HEK293T (cell line): ENCODE measurements around the gene KCNK2.

ENCODE experiments used
- ELF4 ChIP-seq: fragments of 450-650 bp; IDR thresholded peaks from 2 replicates; pipeline ENCODE4 v1.6.1; 2017; ENCODE audit warnings: antibody characterized with exemption
- FOXK2 ChIP-seq: fragments of 450-650 bp; IDR thresholded peaks from 2 replicates; pipeline ENCODE4 v1.6.1; 2016; ENCODE audit warnings: mild to moderate bottlenecking
- HDGF ChIP-seq: fragments of 450-650 bp; IDR thresholded peaks from 2 replicates; pipeline ENCODE4 v1.6.1; 2017; ENCODE audit warnings: antibody characterized with exemption, borderline replicate concordance
- LEF1 ChIP-seq: fragments of 450-650 bp; IDR thresholded peaks from 2 replicates; pipeline ENCODE4 v1.6.1; 2017; ENCODE audit warnings: mild to moderate bottlenecking, borderline replicate concordance
- NFRKB ChIP-seq: fragments of 450-650 bp; IDR thresholded peaks from 2 replicates; pipeline ENCODE4 v1.6.1; 2016; ENCODE audit warnings: mild to moderate bottlenecking, moderate library complexity
- TARDBP ChIP-seq: fragments of 450-650 bp; IDR thresholded peaks from 2 replicates; pipeline ENCODE4 v1.6.1; 2016
- TF ChIP-seq, protein P1 (sequence below): fragments of 450-650 bp; IDR thresholded peaks from 2 replicates; pipeline ENCODE4 v1.6.1; 2016

- TF ChIP-seq, protein P1, sequence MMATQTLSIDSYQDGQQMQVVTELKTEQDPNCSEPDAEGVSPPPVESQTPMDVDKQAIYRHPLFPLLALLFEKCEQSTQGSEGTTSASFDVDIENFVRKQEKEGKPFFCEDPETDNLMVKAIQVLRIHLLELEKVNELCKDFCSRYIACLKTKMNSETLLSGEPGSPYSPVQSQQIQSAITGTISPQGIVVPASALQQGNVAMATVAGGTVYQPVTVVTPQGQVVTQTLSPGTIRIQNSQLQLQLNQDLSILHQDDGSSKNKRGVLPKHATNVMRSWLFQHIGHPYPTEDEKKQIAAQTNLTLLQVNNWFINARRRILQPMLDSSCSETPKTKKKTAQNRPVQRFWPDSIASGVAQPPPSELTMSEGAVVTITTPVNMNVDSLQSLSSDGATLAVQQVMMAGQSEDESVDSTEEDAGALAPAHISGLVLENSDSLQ, result no peak
- TF ChIP-seq NFRKB (no peak), TARDBP (no peak), ELF4 (no peak), HDGF (no peak), LEF1 (no peak), FOXK2 (no peak)
Measured at GRCh38 chr1:215243345-215244054, 161.0 kb downstream of the KCNK2 start.
